ENCODE measurements around the gene MMP13. TPM values are rescaled to one million over a fixed set of nuclear protein-coding genes. Genes with fewer than 3 reads are reported as not detected.
"Not testable (repeated sequence)": the region's sequence is repeated elsewhere in the genome, so short reads cannot be mapped to it uniquely, and the experiment has no call there.

MMP13 gene
- 0.17 TPM in 1 of 2 replicates, not detected in the other for total RNA-seq

GRCh38 chr11:102955624-102956023, at the start of gene MMP13:
Gene MMP13, minus strand, starts transcription at chr11:102955732. Its CDS starts 27 bp downstream, at chr11:102955705.
- intact Hi-C loops (cut with micrococcal nuclease), result no loop called here

DNA sequence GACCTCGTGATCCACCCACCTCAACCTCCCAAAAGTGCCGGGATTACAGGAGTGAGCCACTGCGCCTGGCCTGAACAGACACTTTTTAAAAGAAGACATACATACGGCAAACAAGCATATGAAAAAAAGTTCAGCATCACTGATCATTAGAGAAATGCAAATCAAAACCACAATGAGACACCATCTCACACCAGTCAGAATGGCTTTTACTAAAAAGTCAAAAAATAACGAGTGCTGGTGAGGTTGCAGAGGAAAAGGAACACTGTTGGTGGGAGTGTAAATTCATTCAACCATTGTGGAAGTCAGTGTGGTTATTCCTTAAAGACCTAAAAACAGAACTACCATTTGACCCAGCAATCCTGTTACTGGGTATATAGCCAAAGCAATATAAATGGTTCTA, 48.7 kb upstream of the MMP13 start:
- intact Hi-C loops (cut with micrococcal nuclease), result not testable (repeated sequence)

- intact Hi-C loops (cut with micrococcal nuclease), result no loop called here
Observed at GRCh38 chr11:102994105-102994504, 38.6 kb upstream of the MMP13 start.

GRCh38 chr11:102991776-102992175, 36.2 kb upstream of the MMP13 start:
- intact Hi-C loops (cut with micrococcal nuclease), result no loop called here

- intact Hi-C loops (cut with micrococcal nuclease), result no loop called here
Observed at GRCh38 chr11:102990145-102990544, 34.6 kb upstream of the MMP13 start.

- intact Hi-C loops (cut with micrococcal nuclease), result no loop called here
Observed at GRCh38 chr11:102989379-102990047, 34.0 kb upstream of the MMP13 start.

- intact Hi-C loops (cut with micrococcal nuclease), result no loop called here
Observed at GRCh38 chr11:102986815-102987214, 31.3 kb upstream of the MMP13 start.

DNA sequence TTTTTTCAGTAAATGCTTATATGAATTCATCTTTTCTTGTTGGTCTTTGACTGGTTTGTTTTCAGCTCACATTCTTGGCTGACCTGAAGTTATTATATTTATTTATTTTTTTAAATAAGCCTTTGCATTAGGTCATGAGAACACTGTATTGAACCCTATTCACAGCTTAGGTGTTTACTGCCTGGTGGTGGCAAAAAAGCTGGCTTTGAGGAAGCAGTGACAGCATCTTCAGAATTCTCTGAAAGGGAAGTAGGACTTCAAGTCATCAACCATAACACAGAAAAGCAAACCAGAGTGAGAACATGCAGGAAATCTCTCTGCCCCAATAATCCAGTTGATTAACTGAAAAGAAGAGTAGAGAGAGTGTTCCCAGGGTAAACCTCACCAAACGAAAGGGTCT, 30.3 kb upstream of the MMP13 start:
- intact Hi-C loops (cut with micrococcal nuclease), result no loop called here

DNA sequence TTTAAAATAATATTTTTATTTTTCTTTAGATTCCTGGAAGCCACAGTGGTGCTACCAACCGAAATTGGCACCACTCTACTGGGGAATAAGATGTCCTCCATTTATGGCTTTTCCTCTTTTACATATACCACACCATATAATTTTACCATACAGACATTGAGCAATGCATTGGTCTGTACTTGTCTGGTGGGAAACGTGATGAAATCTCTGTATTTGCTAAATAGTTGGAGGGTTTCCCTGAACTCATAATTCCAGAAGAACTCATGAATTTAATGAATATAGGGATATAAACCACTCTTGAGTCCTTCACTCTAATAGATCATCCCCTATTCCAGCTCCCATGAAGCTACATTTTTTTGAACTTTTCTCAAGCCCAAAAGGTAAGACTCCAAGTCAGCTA, 28.0 kb upstream of the MMP13 start:
- intact Hi-C loops (cut with micrococcal nuclease), result no loop called here

DNA sequence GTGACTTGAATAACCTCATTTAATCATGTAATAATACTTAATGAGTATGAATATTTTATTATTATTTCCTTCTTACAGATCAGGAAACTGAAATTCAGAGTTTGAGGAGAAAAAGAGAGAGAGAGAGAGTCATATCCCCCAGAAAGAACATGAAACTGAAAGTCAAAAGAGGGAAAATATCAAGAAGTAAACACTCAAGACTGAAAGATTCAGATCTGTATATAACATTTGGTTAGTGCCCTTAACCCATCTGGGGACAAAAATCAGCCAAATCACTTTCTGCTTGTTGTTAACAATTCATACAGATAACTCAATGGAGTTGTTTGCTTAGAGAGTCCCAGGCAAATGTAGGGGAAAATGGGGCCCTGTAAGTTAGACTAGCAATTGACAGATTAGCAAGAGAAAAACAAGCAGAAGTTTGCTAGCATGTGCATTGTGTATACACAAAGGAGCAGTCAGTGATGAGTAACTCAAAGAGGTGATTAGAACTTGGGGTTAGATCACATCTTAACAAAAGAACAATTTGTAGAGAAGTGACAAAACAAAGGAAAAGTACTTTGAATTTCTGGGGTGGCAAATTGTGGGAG, 25.9 kb upstream of the MMP13 start:
- intact Hi-C loops (cut with micrococcal nuclease), result loop anchor here (2.0 kb wide), 1 partner anchor 55 kb away; no protein-coding TSS in a partner anchor

GRCh38 chr11:102974552-102975280, 19.2 kb upstream of the MMP13 start:
- intact Hi-C loops (cut with micrococcal nuclease), result no loop called here

GRCh38 chr11:102973698-102974097, 18.2 kb upstream of the MMP13 start:
- intact Hi-C loops (cut with micrococcal nuclease), result not testable (repeated sequence)

DNA sequence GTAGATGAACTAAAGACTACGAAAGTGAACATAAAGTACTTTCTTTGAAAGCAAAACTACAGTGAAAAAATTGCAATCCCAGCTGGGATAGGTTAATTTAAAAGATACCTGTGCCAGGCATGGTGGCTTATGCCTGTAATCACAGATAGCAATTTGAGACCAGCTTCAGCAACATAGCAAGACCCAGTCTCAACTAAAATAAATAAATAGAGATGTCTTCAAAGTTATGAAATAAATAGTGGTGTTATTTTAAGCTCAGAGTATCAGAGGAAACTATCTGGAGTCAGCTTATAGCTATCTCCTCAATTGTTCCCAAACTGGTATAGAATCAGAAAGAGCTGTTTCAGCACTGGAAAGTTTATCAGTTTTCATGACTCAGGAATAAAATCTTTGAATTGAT, 17.3 kb upstream of the MMP13 start:
- intact Hi-C loops (cut with micrococcal nuclease), result no loop called here

DNA sequence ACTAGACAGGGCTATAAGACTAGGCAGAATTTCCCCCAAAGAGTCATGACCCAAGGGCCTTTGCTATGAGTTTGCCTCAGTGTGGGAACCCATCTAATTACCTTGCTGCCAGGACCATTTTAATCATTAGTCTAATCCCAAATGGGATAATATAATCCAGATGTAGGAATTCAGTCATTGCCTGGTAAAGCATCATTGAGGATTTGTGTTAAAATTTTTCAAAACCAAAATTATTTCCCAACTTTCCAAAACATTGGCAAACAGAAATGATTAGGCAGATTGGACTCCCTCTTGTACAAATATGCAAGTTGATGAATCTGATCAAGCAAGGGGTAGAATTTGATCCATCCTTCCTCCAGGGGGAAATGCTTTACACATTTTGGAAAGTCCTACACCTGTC, 16.2 kb upstream of the MMP13 start:
- intact Hi-C loops (cut with micrococcal nuclease), result no loop called here

- intact Hi-C loops (cut with micrococcal nuclease), result no loop called here
Observed at GRCh38 chr11:102967497-102967896, 12.0 kb upstream of the MMP13 start.

GRCh38 chr11:102966011-102966410, 10.5 kb upstream of the MMP13 start:
- intact Hi-C loops (cut with micrococcal nuclease), result no loop called here

DNA sequence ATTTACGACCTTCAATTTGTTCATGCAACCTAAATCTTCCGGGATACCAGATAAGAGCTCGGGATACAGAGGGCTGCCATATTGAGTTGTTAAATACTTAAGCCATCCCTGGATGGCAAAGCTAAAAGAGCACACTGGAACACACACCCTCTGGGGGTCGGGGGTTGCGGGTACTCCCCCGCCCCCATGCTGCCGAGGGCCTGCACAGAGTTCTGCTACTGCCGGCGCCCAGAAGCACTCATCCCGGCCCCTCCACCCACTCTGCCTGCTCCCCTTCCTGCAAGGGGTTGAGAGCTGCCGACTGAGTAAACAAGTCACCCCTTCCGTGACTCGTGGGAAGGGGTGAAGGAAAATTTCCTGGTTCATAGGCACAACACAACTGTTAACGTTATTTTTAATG, 9.3 kb upstream of the MMP13 start:
- intact Hi-C loops (cut with micrococcal nuclease), result no loop called here

GRCh38 chr11:102957953-102958352, 2.4 kb upstream of the MMP13 start:
- intact Hi-C loops (cut with micrococcal nuclease), result no loop called here

GRCh38 chr11:102950622-102951081, 4.9 kb downstream of the MMP13 start:
- intact Hi-C loops (cut with micrococcal nuclease), result no loop called here

DNA sequence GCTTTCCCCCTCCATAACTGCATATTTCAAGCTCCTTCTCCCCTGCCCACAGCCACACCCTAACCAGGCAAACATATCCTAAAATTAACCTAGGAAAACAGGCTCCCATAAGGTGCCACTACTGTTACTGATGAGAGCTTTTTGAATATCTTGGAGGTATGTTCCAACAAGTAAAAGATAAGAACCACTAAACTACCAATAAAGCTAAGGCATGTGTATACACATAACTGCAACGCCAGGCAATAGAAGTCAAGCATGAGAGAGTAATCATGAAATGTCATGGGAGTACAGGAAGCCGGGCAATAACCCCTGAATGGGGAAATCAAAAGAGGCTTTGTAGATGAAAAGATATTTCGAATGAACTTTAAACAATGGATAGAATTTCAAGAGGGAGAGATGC, 9.3 kb downstream of the MMP13 start:
- intact Hi-C loops (cut with micrococcal nuclease), result loop anchor here (10.0 kb wide), 1 partner anchor 831 kb away; the partner anchor contains the start of gene YAP1

GRCh38 chr11:102940714-102941588, 14.6 kb downstream of the MMP13 start:
- intact Hi-C loops (cut with micrococcal nuclease), result loop anchor here (1.0 to 10.0 kb wide), 8 partner anchors 26 to 826 kb away; partner anchors contain the start of gene YAP1

Measured in T-helper 1 cell treated with Interleukin-12 subunit alpha and Interleukin-12 subunit beta and Interleukin-4 antibody, amounts not matched to agents 30 ng/mL and 1 ng/mL, for 36 hours (primary cell).